Astrocyte of the spinal cord (primary cell): ENCODE measurements around the gene R3HCC1L.

Experiments
- DNase-seq: peaks from one replicate; pipeline ENCODE4 v3.0.0; 2011; ENCODE audit warnings: low read depth, low spot score
- H3K4me3 ChIP-seq: 2 replicates; pipeline ENCODE4 v1.5.1; 2011; ENCODE audit warnings: low read depth, mild to moderate bottlenecking, low read length, moderate library complexity
- CTCF ChIP-seq: IDR thresholded peaks from 2 replicates; pipeline ENCODE4 v1.5.1; 2012; ENCODE audit warnings: low read depth, mild to moderate bottlenecking, low read length, inconsistent platforms
- in situ Hi-C: cut with HindIII; loops from 2 replicates; pipeline ENCODE4 v1.10.0; 2017; ENCODE audit warnings: low sequenced_read_pairs

Gene R3HCC1L

GRCh38 chr10:98208925-98209324, 74.5 kb downstream of the R3HCC1L start:
- TF ChIP-seq CTCF, result no peak
- no peak for DNase-seq
- H3K4me3 ChIP-seq, result no peak overlapping the region
- in situ Hi-C loops, result no loop called here

- no peak overlapping the region for H3K4me3 ChIP-seq
- no peak for DNase-seq
- no peak for TF ChIP-seq CTCF
- in situ Hi-C loops, result no loop called here
Observed at GRCh38 chr10:98209441-98209840, 75.0 kb downstream of the R3HCC1L start.

GRCh38 chr10:98212196-98212595, 77.7 kb downstream of the R3HCC1L start:
- no peak for DNase-seq
- no peak for TF ChIP-seq CTCF
- in situ Hi-C loops, result no loop called here
- no peak overlapping the region for H3K4me3 ChIP-seq

GRCh38 chr10:98213740-98214139, 79.3 kb downstream of the R3HCC1L start:
- in situ Hi-C loops, result no loop called here
- no peak for DNase-seq
- no peak for TF ChIP-seq CTCF
- H3K4me3 ChIP-seq, result no peak overlapping the region

GRCh38 chr10:98215373-98215772, 80.9 kb downstream of the R3HCC1L start:
- in situ Hi-C loops, result no loop called here
- TF ChIP-seq CTCF, result no peak
- H3K4me3 ChIP-seq, result no peak overlapping the region
- DNase-seq, result no peak

GRCh38 chr10:98217801-98218200, 83.3 kb downstream of the R3HCC1L start:
- DNase-seq, result no peak
- in situ Hi-C loops, result no loop called here

More at GRCh38 chr10:98217801-98218200, 83.3 kb downstream of the R3HCC1L start:
- no peak overlapping the region for H3K4me3 ChIP-seq
- no peak for TF ChIP-seq CTCF
